ENCODE data around the gene COL23A1. TPM values are rescaled to one million over a fixed set of nuclear protein-coding genes. Genes with fewer than 3 reads are reported as not detected.

The COL23A1 gene
- total and polyA plus RNA-seq, 5 donors from 2014 or later: not detected

GRCh38 chr5:178602752-178603151 is 12.6 kb upstream of the COL23A1 start:
- Mint-ChIP-seq H3K9me3 (peaks cover 0 to 4% (median 0%) of the 10 kb centered on the region in 7 donors), H3K27me3 (no peaks in the 10 kb centered on the region), H3K36me3 (peaks cover 52% of the 10 kb centered on the region), H3K27ac (no peak overlapping the region), H3K4me3 (no peak overlapping the region), H3K4me1 (peaks cover 4 to 12% (median 5%) of the 10 kb centered on the region in 4 donors)
- no peaks in the 10 kb centered on the region for H3K4me1 ChIP-seq (ENCODE audit: control insufficient read depth, insufficient read depth, low read length, poor library complexity, severe bottlenecking)
- no peak for DNase-seq
- ATAC-seq (ENCODE audit: low read depth in 2 of 2): no peak
- peaks cover 62% of the 10 kb centered on the region for H3K36me3 ChIP-seq (ENCODE audit: control insufficient read depth, insufficient read depth, low read length)
- no peaks in the 10 kb centered on the region for H3K9me3 ChIP-seq (ENCODE audit: control insufficient read depth in 2 of 2, low read length in 2 of 2)
- no peaks in the 10 kb centered on the region for H3K27me3 ChIP-seq (ENCODE audit: control insufficient read depth, insufficient read depth, low read length)
- no peak overlapping the region for H3K4me3 ChIP-seq (ENCODE audit: low read depth, low read length)
- H3K27ac ChIP-seq (ENCODE audit: insufficient read depth, low read length, poor library complexity, severe bottlenecking): no peak overlapping the region

GRCh38 chr5:178595750-178596149 is 5.6 kb upstream of the COL23A1 start:
- H3K4me1 ChIP-seq (ENCODE audit: control insufficient read depth, insufficient read depth, low read length, poor library complexity, severe bottlenecking): peaks cover 3% of the 10 kb centered on the region
- peaks cover 0 to 6% (median 4%) of the 10 kb centered on the region in 4 donors for H3K4me1 Mint-ChIP-seq
- H3K9me3 ChIP-seq (ENCODE audit: control insufficient read depth in 2 of 2, low read length in 2 of 2): peaks cover 22 to 23% of the 10 kb centered on the region in 2 experiments
- H3K4me3 ChIP-seq (ENCODE audit: low read depth, low read length): no peak overlapping the region
- DNase-seq (no peak), ATAC-seq (ENCODE audit: low read depth in 2 of 2) (no peak)
- peaks cover 6% of the 10 kb centered on the region for H3K27me3 ChIP-seq (ENCODE audit: control insufficient read depth, insufficient read depth, low read length)
- H3K9me3 Mint-ChIP-seq: peaks cover 4 to 18% (median 15%) of the 10 kb centered on the region in 7 donors
- H3K4me3 Mint-ChIP-seq: no peak overlapping the region
- no peaks in the 10 kb centered on the region for H3K36me3 ChIP-seq (ENCODE audit: control insufficient read depth, insufficient read depth, low read length)
- no peak overlapping the region for H3K27ac ChIP-seq (ENCODE audit: insufficient read depth, low read length, poor library complexity, severe bottlenecking)
- H3K36me3 Mint-ChIP-seq: peaks cover 14% of the 10 kb centered on the region
- no peak overlapping the region for H3K27ac Mint-ChIP-seq
- peaks cover 12% of the 10 kb centered on the region for H3K27me3 Mint-ChIP-seq

- no peak for ATAC-seq (ENCODE audit: low read depth in 2 of 2)
- no peak overlapping the region for H3K27ac Mint-ChIP-seq
- H3K27me3 Mint-ChIP-seq: peaks cover 16% of the 10 kb centered on the region
Measured at GRCh38 chr5:178595150-178595549, 5.0 kb upstream of the COL23A1 start.

GRCh38 chr5:178590924-178591423 is 781 bp upstream of the COL23A1 start:
- Histone ChIP-seq H3K27me3 (ENCODE audit: control insufficient read depth, insufficient read depth, low read length) (peaks cover 15% of the 10 kb centered on the region), H3K27ac (ENCODE audit: insufficient read depth, low read length, poor library complexity, severe bottlenecking) (no peak overlapping the region), H3K36me3 (ENCODE audit: control insufficient read depth, insufficient read depth, low read length) (no peaks in the 10 kb centered on the region), H3K4me3 (ENCODE audit: low read depth, low read length) (no peak overlapping the region), H3K4me1 (ENCODE audit: control insufficient read depth, insufficient read depth, low read length, poor library complexity, severe bottlenecking) (peaks cover 13% of the 10 kb centered on the region), H3K9me3 (ENCODE audit: control insufficient read depth in 2 of 2, low read length in 2 of 2) (peaks cover 20 to 21% of the 10 kb centered on the region in 2 experiments)
- Mint-ChIP-seq H3K36me3 (peaks cover 3% of the 10 kb centered on the region), H3K27ac (no peak overlapping the region), H3K4me1 (peaks cover 0 to 13% (median 1%) of the 10 kb centered on the region in 4 donors), H3K4me3 (peak overlapping the region; percentile 53 to 86 (median 79)), H3K27me3 (peaks cover 51% of the 10 kb centered on the region), H3K9me3 (peaks cover 3 to 17% (median 12%) of the 10 kb centered on the region in 7 donors)
- ATAC-seq (ENCODE audit: low read depth in 2 of 2) (no peak), DNase-seq (no peak)

More at GRCh38 chr5:178595150-178595549, 5.0 kb upstream of the COL23A1 start:
- no peak overlapping the region for H3K27ac ChIP-seq (ENCODE audit: insufficient read depth, low read length, poor library complexity, severe bottlenecking)
- Mint-ChIP-seq H3K36me3 (peaks cover 12% of the 10 kb centered on the region), H3K4me1 (peaks cover 0 to 8% (median 4%) of the 10 kb centered on the region in 4 donors), H3K4me3 (no peak overlapping the region), H3K9me3 (peaks cover 4 to 18% (median 15%) of the 10 kb centered on the region in 7 donors)
- peaks cover 6% of the 10 kb centered on the region for H3K27me3 ChIP-seq (ENCODE audit: control insufficient read depth, insufficient read depth, low read length)
- H3K4me1 ChIP-seq (ENCODE audit: control insufficient read depth, insufficient read depth, low read length, poor library complexity, severe bottlenecking): peaks cover 9% of the 10 kb centered on the region
- no peak overlapping the region for H3K4me3 ChIP-seq (ENCODE audit: low read depth, low read length)
- DNase-seq: no peak
- no peaks in the 10 kb centered on the region for H3K36me3 ChIP-seq (ENCODE audit: control insufficient read depth, insufficient read depth, low read length)
- peaks cover 22 to 23% of the 10 kb centered on the region in 2 experiments for H3K9me3 ChIP-seq (ENCODE audit: control insufficient read depth in 2 of 2, low read length in 2 of 2)

- ATAC-seq (ENCODE audit: low read depth in 2 of 2) (peak in 1 of 2 donors; percentile 13), DNase-seq (peak in 1 of 3 donors; percentile 8)
- peaks cover 0 to 10% (median 3%) of the 10 kb centered on the region in 7 donors for H3K9me3 Mint-ChIP-seq
- peaks cover 0 to 13% (median 1%) of the 10 kb centered on the region in 4 donors for H3K4me1 Mint-ChIP-seq
- H3K27me3 Mint-ChIP-seq: peaks cover 51% of the 10 kb centered on the region
- Histone ChIP-seq H3K27ac (ENCODE audit: insufficient read depth, low read length, poor library complexity, severe bottlenecking) (no peak overlapping the region), H3K27me3 (ENCODE audit: control insufficient read depth, insufficient read depth, low read length) (peaks cover 15% of the 10 kb centered on the region), H3K4me1 (ENCODE audit: control insufficient read depth, insufficient read depth, low read length, poor library complexity, severe bottlenecking) (peaks cover 13% of the 10 kb centered on the region), H3K4me3 (ENCODE audit: low read depth, low read length) (no peak overlapping the region), H3K9me3 (ENCODE audit: control insufficient read depth in 2 of 2, low read length in 2 of 2) (peaks cover 5 to 6% of the 10 kb centered on the region in 2 experiments), H3K36me3 (ENCODE audit: control insufficient read depth, insufficient read depth, low read length) (no peaks in the 10 kb centered on the region)
- peaks cover 3% of the 10 kb centered on the region for H3K36me3 Mint-ChIP-seq
- H3K4me3 Mint-ChIP-seq: peak overlapping the region in 2 of 4 donors; percentile 55 to 70
- H3K27ac Mint-ChIP-seq: no peak overlapping the region
Measured at GRCh38 chr5:178589180-178590140, 733 bp downstream of the COL23A1 start.

GRCh38 chr5:178588769-178589168 is 1.4 kb downstream of the COL23A1 start:
- no peak overlapping the region for H3K27ac ChIP-seq (ENCODE audit: insufficient read depth, low read length, poor library complexity, severe bottlenecking)
- H3K4me3 ChIP-seq (ENCODE audit: low read depth, low read length): no peak overlapping the region
- ATAC-seq (ENCODE audit: low read depth in 2 of 2) (no peak), DNase-seq (no peak)
- no peak overlapping the region for H3K27ac Mint-ChIP-seq
- H3K36me3 ChIP-seq (ENCODE audit: control insufficient read depth, insufficient read depth, low read length): no peaks in the 10 kb centered on the region
- H3K4me1 Mint-ChIP-seq: peaks cover 0 to 13% (median 1%) of the 10 kb centered on the region in 4 donors
- peaks cover 51% of the 10 kb centered on the region for H3K27me3 Mint-ChIP-seq
- H3K9me3 Mint-ChIP-seq: peaks cover 0 to 8% (median 0%) of the 10 kb centered on the region in 7 donors
- peaks cover 13% of the 10 kb centered on the region for H3K4me1 ChIP-seq (ENCODE audit: control insufficient read depth, insufficient read depth, low read length, poor library complexity, severe bottlenecking)
- peaks cover 15% of the 10 kb centered on the region for H3K27me3 ChIP-seq (ENCODE audit: control insufficient read depth, insufficient read depth, low read length)
- peak overlapping the region in 2 of 4 donors; percentile 55 to 70 for H3K4me3 Mint-ChIP-seq
- H3K36me3 Mint-ChIP-seq: peaks cover 3% of the 10 kb centered on the region
- H3K9me3 ChIP-seq (ENCODE audit: control insufficient read depth in 2 of 2, low read length in 2 of 2): no peaks in the 10 kb centered on the region

GRCh38 chr5:178587763-178588611 is 2.2 kb downstream of the COL23A1 start:
- peaks cover 0 to 6% (median 0%) of the 10 kb centered on the region in 7 donors for H3K9me3 Mint-ChIP-seq
- H3K27ac ChIP-seq (ENCODE audit: insufficient read depth, low read length, poor library complexity, severe bottlenecking): no peak overlapping the region
- peaks cover 15% of the 10 kb centered on the region for H3K27me3 ChIP-seq (ENCODE audit: control insufficient read depth, insufficient read depth, low read length)
- H3K4me1 ChIP-seq (ENCODE audit: control insufficient read depth, insufficient read depth, low read length, poor library complexity, severe bottlenecking): peaks cover 13% of the 10 kb centered on the region
- peak overlapping the region in 2 of 4 donors; percentile 45 to 66 for H3K4me3 Mint-ChIP-seq
- DNase-seq (no peak), ATAC-seq (ENCODE audit: low read depth in 2 of 2) (no peak)
- H3K4me3 ChIP-seq (ENCODE audit: low read depth, low read length): no peak overlapping the region
- no peak overlapping the region for H3K27ac Mint-ChIP-seq
- H3K4me1 Mint-ChIP-seq: peaks cover 0 to 13% (median 1%) of the 10 kb centered on the region in 4 donors
- H3K9me3 ChIP-seq (ENCODE audit: control insufficient read depth in 2 of 2, low read length in 2 of 2): no peaks in the 10 kb centered on the region
- H3K36me3 ChIP-seq (ENCODE audit: control insufficient read depth, insufficient read depth, low read length): no peaks in the 10 kb centered on the region
- H3K36me3 Mint-ChIP-seq: peaks cover 3% of the 10 kb centered on the region
- H3K27me3 Mint-ChIP-seq: peaks cover 51% of the 10 kb centered on the region

Data from CD4-positive, CD25-positive, alpha-beta regulatory T cell (primary cell).